ENCODE results near the gene CDY2B.
"Not testable (repeated sequence)": the region's sequence is repeated elsewhere in the genome, so short reads cannot be mapped to it uniquely, and the experiment has no call there.

Gene CDY2B

GRCh38 chrY:17880120-17880519 lies at the start of gene CDY2B:
Gene CDY2B (minus strand): TSS chrY:17880220. CDS start chrY:17879892, 328 bp downstream.
- DNase-seq (ENCODE audit: low read depth): not testable (repeated sequence)

- not testable (repeated sequence) for DNase-seq (ENCODE audit: low read depth)
Measured at GRCh38 chrY:17908009-17908408, 28.0 kb upstream of the CDY2B start.

GRCh38 chrY:17907351-17907750 lies 27.3 kb upstream of the CDY2B start:
- DNase-seq (ENCODE audit: low read depth): not testable (repeated sequence)

GRCh38 chrY:17881697-17882096 lies 1.7 kb upstream of the CDY2B start:
- DNase-seq (ENCODE audit: low read depth): not testable (repeated sequence)

GRCh38 chrY:17876767-17877166 lies 3.3 kb downstream of the CDY2B start:
- DNase-seq (ENCODE audit: low read depth): not testable (repeated sequence)

- not testable (repeated sequence) for DNase-seq (ENCODE audit: low read depth)
Measured at GRCh38 chrY:17875401-17875800, 4.6 kb downstream of the CDY2B start.

- DNase-seq (ENCODE audit: low read depth): not testable (repeated sequence)
Measured at GRCh38 chrY:17871194-17871903, 8.7 kb downstream of the CDY2B start.

- DNase-seq (ENCODE audit: low read depth): not testable (repeated sequence)
Measured at GRCh38 chrY:17870737-17871136, 9.3 kb downstream of the CDY2B start.

DNA sequence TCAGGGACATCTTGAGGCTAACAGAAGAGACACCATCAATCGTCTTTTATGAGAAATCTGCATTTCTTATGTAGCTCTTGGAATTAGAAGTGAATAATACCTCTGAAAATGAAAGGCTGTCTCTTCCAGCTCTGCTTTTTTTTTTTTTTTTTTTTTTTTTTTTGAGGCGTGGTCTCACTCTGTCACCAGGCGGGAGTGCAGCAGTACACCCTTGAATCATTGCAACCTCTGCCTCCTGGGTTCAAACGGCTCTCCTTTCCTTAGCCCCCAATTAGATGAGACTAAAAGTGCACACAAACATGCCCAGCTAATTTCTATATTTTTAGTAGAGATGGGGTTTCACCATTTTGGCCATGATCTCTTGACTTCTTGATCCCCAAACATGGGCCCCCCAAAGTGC lies 12.2 kb downstream of the CDY2B start:
- DNase-seq (ENCODE audit: low read depth): not testable (repeated sequence)

GRCh38 chrY:17860634-17861033 lies 19.4 kb downstream of the CDY2B start:
- not testable (repeated sequence) for DNase-seq (ENCODE audit: low read depth)

DNA sequence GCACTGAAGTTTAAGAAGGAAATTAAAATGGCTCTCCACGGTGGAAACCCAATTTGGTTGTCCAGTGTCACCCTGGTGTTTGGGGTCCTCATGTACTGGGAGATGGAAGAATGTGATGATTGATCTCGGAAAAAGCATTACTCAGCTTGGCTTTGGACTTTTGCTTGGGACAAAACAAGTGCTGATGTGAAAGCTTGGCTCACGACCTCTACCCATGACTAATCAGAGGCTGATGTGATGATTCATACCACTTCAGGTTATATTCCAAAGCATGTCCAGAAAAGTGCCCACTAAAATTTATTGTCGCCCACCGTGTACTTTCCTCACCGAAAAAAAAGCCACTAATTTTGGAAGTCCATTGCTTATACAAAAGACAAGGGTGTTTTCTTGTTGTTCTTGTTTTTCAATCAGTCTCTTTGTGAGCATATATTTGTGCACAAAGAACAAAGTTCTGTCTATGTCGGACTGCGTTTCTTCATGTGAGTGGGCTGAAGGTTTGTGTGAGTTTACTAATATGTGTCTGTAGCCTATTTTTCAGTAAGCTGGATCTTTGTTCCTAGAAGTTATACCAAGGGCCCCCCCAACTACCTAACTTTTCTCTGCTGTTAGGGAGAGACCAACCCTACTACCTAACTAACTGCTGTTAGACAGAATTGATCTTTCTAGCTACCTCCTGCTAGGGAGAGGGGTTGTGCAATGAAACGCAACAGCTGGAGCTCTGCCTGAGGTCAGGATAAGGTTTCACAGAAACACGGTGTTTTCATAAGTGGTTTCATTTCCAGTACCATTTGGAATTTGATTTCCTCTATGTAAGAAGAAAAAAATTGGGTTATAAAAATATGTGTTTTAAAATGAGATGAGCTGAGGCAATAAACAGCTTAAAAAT lies 22.8 kb downstream of the CDY2B start:
- not testable (repeated sequence) for DNase-seq (ENCODE audit: low read depth)

GRCh38 chrY:17856508-17856907 lies 23.5 kb downstream of the CDY2B start:
- DNase-seq (ENCODE audit: low read depth): not testable (repeated sequence)

DNA sequence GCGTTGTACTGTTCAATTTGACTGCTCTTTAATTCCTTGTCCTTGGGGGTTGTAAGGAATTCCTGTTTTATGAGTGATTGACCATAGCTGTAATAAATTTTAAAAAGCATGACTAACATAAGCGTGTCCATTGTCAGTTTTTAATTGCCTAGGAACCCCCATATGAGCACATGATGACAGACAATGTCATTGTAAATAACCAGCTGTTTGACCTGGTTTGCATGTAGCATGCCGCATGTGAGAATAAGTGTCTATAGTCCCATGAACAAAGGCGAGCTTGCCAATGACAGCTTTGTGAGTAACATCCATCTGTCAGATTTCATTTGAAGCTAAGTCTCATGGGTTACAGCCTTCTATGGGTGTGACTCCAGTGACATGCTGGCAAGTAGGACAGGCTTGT lies 30.9 kb downstream of the CDY2B start:
- DNase-seq (ENCODE audit: low read depth): not testable (repeated sequence)

DNA sequence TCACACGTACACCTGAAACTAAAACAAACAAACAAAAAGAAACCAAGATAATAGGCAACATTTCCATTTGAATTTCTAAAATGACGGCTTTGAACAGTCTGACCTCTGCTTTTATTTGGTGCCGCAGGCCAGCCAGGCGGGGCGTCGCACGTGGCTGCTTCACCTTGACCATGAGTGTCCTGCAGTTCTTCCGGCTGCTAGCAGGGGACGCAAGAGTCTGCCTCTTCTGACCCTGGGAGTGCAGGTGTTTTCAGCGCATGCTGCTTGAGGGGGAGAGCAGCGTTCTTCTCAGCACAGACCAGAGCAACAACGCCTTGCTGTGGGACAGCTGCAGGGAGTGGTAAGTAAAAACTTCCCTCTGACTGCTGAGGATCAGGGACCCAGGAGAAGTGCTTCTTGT lies 47.9 kb downstream of the CDY2B start:
- not testable (repeated sequence) for DNase-seq (ENCODE audit: low read depth)
